Mammary epithelial cell (primary cell): ENCODE data around the gene PLEKHG4B.

ENCODE experiments used
- CTCF ChIP-seq, 2 donors: IDR thresholded peaks in 1 of 2; conservative IDR thresholded peaks in 1 of 2; 2 replicates each; pipeline ENCODE4 v1.5.1; 2011 to 2012; ENCODE audit warnings: inconsistent platforms in 2 of 2, low read length in 2 of 2, mild to moderate bottlenecking in 2 of 2, control low read depth in 1 of 2, low read depth in 1 of 2; ENCODE audit not compliant: insufficient read depth in 1 of 2; ENCODE audit errors: extremely low read depth in 1 of 2
- EZH2 ChIP-seq: IDR thresholded peaks from 2 replicates; pipeline ENCODE4 v1.6.1; 2012; ENCODE audit warnings: low read length, inconsistent platforms, borderline replicate concordance

GRCh38 chr5:208449-209114, 116.6 kb downstream of the PLEKHG4B start:
- no peak for TF ChIP-seq CTCF (conservative IDR thresholded peaks at IDR 0.05 in 1 of 2, IDR thresholded peaks at IDR 0.05 in 1 of 2; ENCODE audit: extremely low read depth in 1 of 2, insufficient read depth in 1 of 2, low read depth in 1 of 2, low read length in 2 of 2)
- no peak for TF ChIP-seq EZH2
